ENCODE measurements around the gene HACL1. TPM values are rescaled to one million over a fixed set of nuclear protein-coding genes. Genes with fewer than 3 reads are reported as not detected.
A peak's percentile ranks its signal among the peaks of the same experiment; 100 is the strongest.

HACL1 gene
- total RNA-seq = 10 to 100 TPM; 20.0 to 26.6 TPM

DNA sequence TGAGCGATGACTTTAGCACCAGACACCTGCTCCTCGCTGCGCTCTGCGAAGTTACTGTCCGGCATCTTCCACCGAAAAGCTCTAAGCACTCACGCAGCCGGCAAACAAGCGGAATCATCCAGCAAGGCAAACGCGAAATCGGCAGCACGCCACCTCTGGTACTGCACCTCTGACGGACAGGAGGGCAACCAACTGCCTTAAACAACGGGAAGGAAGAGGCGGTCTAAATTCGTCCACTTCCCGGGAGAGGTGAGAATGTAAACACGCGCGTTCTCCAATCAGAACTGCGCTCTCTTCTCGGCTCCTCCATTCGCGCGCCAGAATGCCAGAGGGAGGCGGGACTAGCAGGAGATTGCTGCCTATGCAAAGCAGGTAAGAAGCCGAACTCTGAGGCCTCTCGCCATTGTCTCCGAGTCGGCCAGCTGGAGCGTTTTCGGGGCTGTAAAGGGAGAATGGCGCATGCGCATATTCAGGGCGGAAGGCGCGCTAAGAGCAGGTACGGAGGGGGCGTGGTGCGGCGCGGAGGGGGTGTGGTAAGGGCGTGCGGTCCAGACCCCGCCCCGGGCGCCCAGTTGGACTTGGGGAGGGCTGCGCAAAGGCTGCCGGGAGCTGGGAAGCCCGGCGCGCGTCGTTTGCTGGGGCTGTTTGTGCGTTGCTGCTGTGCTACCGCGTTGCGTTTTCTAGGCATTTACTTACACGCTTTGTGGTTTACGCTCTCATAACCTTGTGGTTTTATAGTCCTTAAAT, at the start of gene HACL1, which contains the start of gene BTD:
HACL1 (minus strand) TSS at position 171 of the 747 bp plus-strand sequence; CDS start at position 65, 106 bp downstream.
BTD (plus strand) TSS at position 347 of the 747 bp plus-strand sequence. CDS start 33,695 bp downstream, outside the sequence.
- ATAC-seq (replicated peaks) = peak; percentile 93
- H3K4me3 Mint-ChIP-seq = peak within 1 kb of the TSS; percentile 100
- no peaks in the 10 kb centered on the region for H3K9me3 Mint-ChIP-seq
- no peaks in the 10 kb centered on the region for H3K27me3 Mint-ChIP-seq
- H3K36me3 Mint-ChIP-seq (ENCODE audit: low read depth) = peaks cover 51% of the 10 kb centered on the region
- H3K4me1 Mint-ChIP-seq = peaks cover 36% of the 10 kb centered on the region
- peak within 1 kb of the TSS; percentile 99 for H3K27ac Mint-ChIP-seq

DNA sequence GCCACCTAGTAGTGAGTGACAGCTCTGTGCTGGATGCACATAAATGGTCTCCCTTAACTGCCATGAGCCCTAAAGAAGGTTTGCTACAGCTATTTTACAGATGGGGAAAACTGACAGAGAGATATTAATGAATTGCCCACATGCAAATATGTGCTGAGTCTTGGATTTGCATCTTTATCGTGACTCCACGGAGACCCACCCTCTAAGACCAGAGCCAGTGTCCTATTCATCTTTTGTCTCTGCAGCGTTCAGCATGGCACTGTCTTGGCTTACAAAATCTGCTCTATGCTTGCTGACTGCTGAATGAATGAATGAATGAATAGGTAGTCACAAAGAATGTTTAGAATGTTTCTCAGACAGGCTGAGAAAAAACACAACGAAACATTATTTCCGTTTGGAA, 48.5 kb upstream of the HACL1 start:
- H3K4me3 Mint-ChIP-seq = peak overlapping the region; percentile 40
- peaks cover 34% of the 10 kb centered on the region for H3K4me1 Mint-ChIP-seq
- peaks cover 7% of the 10 kb centered on the region for H3K27me3 Mint-ChIP-seq
- ATAC-seq (replicated peaks) = no peak
- H3K9me3 Mint-ChIP-seq = peaks cover 4% of the 10 kb centered on the region
- no peaks in the 10 kb centered on the region for H3K36me3 Mint-ChIP-seq (ENCODE audit: low read depth)
- no peak overlapping the region for H3K27ac Mint-ChIP-seq

DNA sequence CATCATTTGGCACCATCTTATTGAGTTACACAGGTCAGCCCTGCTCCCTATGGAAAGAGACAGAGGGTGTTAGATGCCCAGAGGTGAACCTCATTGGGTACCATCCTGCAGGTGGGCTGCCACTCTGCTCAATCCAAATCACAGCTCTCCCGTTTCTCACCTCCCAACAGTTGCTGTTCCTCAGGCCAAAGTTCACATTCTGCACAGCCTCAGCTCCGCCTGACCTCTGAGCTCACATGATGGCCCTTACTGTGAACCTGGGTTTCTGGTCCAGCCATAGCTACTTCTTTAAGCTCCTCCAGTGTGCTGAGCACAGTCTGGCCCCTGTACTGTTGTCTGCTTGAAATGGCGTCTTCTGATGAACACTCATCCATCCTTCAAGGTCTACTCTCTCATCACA, 48.0 kb upstream of the HACL1 start:
- Mint-ChIP-seq H3K27me3 (peaks cover 7% of the 10 kb centered on the region), H3K36me3 (ENCODE audit: low read depth) (no peaks in the 10 kb centered on the region), H3K4me3 (peak overlapping the region; percentile 40), H3K4me1 (peaks cover 34% of the 10 kb centered on the region), H3K9me3 (peaks cover 4% of the 10 kb centered on the region), H3K27ac (no peak overlapping the region)
- no peak for ATAC-seq (replicated peaks)

DNA sequence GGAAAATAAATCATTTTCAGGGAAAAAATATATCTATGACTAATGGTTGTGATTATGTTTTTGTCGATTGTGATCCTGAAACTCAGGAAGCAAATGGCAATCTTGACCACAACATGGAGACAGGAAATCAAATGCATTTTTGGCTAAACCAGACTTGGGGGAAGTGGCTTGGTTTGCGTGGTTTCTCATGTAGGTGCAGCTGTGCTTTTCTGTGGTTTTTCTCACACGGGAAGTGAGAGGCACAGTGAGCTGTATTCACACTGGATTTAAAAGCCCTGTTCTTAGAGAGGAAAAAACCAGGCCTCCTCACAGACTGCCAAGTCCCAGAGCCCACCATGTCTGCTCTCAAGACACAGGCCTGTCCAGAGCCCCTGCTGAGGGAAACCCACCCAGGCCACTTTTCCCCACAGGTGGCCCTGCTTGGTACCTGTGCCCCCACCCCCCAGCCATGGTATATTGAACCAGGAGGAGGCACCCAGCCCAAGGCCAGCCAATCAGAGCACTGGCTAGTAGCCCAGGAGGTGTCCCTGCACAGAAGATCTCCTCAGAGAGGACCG, 46.3 kb upstream of the HACL1 start:
- peak; percentile 93 for ATAC-seq (replicated peaks)
- Mint-ChIP-seq H3K36me3 (ENCODE audit: low read depth) (peaks cover 6% of the 10 kb centered on the region), H3K9me3 (peaks cover 4% of the 10 kb centered on the region), H3K4me3 (peak overlapping the region; percentile 68), H3K27me3 (peaks cover 7% of the 10 kb centered on the region), H3K4me1 (peaks cover 34% of the 10 kb centered on the region), H3K27ac (peak overlapping the region; percentile 88)

DNA sequence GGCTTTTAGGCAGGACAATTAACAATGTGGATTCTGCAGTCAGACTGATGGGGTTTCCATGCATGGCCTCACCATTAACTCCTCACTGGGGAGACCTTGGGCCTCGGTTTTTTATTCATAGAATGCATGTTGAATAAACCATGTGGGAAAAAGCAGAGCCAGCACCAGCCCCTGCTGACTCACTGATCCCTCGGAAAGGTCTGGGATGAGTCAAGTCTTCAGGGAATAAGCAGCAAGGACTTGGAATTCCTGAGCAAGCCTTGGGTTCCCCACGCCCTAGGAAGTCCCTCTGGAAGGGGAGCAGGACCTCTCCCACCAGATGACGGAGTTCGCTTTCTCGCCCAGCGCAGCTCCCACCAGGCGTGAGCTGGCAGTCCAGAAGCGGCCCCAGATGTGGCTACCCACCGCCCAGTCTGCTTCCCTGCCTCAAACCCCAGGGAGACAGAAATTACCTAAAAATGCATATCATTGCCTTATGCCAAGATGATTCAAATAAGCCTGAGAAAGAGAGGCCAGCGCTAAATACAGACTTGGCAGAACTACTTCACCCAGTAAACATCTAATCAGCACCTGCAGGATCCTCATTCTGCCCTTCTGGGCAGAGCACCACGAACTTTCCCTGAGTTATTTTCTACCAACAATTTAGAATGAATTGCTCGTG, 45.6 kb upstream of the HACL1 start:
- peaks cover 4% of the 10 kb centered on the region for H3K9me3 Mint-ChIP-seq
- H3K4me3 Mint-ChIP-seq = peak overlapping the region; percentile 68
- ATAC-seq (replicated peaks) = peak; percentile 68
- H3K27ac Mint-ChIP-seq = peak overlapping the region; percentile 88
- peaks cover 9% of the 10 kb centered on the region for H3K36me3 Mint-ChIP-seq (ENCODE audit: low read depth)
- peaks cover 7% of the 10 kb centered on the region for H3K27me3 Mint-ChIP-seq
- H3K4me1 Mint-ChIP-seq = peaks cover 34% of the 10 kb centered on the region

DNA sequence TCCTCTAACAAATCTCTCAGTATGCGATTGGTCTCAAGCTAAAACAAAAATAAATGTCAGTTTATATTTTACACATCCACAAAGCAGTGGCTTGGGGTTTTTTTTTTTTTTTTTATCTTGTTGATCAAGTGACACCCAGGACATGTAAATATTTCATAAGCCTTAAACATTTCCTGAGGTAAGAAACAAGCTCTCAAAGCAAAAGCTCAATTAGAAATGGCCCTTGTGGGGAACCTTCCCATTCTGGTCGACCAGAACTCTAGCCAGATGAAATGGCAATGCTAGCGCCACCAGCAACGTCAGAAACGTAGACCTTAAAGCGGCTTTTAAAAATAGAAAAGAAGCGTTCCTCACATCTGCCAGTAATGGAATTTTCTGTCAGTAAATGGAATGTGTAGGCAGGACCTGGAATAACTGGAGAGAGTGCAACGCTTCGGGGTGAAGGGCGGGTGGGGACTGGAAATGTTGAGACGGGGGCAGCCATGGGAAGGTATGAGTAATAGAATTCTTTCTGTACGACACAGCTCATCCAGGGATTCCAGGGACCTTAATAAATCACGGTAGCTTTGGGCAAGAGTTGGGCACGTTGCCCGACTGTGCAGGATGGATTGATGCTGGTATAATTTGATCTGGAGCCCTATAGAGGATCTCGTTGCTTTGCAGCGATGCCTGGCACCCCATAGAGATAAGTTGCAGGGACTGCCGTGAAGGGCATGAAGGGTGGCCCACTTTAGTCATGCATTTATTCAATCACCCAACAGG, 44.6 kb upstream of the HACL1 start:
- peaks cover 34% of the 10 kb centered on the region for H3K4me1 Mint-ChIP-seq
- no peak for ATAC-seq (replicated peaks)
- peaks cover 3% of the 10 kb centered on the region for H3K27me3 Mint-ChIP-seq
- H3K4me3 Mint-ChIP-seq = no peak overlapping the region
- H3K36me3 Mint-ChIP-seq (ENCODE audit: low read depth) = peaks cover 13% of the 10 kb centered on the region
- no peak overlapping the region for H3K27ac Mint-ChIP-seq
- H3K9me3 Mint-ChIP-seq = peaks cover 4% of the 10 kb centered on the region

DNA sequence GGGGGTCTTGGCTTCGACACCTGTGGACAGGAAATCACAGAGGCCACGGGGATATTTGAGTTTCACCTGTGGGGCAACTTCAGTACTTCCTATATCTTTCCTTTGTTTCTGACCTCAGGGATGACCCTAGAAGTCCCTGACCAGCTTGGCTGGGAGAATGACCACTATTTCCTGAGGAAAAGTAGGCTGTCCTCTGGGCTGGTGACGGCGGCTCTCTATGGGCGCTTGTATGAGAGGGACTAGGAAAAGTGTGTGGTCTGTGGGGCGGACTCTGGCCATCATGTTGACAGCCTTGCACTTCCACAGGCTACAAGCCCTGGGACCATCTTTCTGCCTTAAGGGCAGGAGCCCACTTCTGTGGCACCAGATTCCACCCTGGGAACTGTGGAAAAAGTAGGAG, 43.9 kb upstream of the HACL1 start:
- H3K9me3 Mint-ChIP-seq = peaks cover 4% of the 10 kb centered on the region
- H3K27ac Mint-ChIP-seq = no peak overlapping the region
- H3K4me1 Mint-ChIP-seq = peaks cover 29% of the 10 kb centered on the region
- H3K27me3 Mint-ChIP-seq = peaks cover 3% of the 10 kb centered on the region
- peaks cover 13% of the 10 kb centered on the region for H3K36me3 Mint-ChIP-seq (ENCODE audit: low read depth)
- no peak for ATAC-seq (replicated peaks)
- no peak overlapping the region for H3K4me3 Mint-ChIP-seq

DNA sequence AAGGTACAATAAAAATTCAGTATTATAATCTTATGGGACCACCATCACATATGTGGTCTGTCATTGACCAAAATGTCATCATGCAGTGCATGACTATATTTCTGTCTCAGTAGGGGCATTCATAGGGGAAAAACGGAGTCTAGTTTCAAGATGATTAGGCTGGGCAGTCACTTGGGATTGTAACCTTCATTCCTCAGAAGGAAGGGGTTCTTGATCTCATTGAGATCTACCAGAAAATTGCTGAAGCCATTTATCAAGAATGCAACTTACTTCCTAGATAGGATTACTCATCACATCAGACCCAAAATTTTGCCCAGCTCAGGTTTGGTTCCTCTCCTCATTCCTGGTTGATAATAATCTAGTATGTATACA, 37.5 kb upstream of the HACL1 start:
- Mint-ChIP-seq H3K36me3 (ENCODE audit: low read depth) (peaks cover 13% of the 10 kb centered on the region), H3K9me3 (no peaks in the 10 kb centered on the region)
- ATAC-seq (replicated peaks) = no peak

DNA sequence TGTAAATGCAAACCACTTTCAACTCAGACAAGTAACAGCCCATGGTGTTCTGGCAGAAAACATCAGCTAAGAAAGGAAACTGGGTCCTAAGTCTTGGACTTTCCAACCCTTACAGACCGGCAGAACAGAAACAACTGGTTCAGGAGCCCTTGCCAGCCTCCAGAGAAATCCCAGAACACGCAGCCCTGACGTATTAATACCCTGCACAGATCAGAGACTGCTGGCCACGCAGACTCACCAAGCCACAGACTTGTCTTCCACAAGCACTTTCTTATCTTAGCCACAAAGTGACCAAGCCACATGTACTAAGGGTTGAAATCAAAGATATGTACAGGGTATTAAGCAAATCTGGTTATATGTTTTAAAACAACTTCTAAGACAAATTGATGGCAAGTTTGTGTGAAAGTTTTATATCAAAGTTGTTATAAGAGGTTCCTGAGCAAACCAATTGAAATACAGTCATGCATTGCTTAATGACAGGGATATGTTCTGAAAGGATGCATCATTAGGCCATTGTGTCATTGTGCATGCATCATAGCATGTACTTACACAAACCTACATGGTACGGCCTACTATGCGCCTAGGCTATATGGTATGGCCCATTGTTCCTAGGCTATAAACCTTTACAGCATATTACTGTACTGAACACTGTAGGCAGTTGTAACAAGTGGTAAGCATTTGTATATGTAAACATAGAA, 37.0 kb upstream of the HACL1 start:
- H3K9me3 Mint-ChIP-seq = no peaks in the 10 kb centered on the region
- peak overlapping the region; percentile 79 for H3K4me3 Mint-ChIP-seq
- H3K27ac Mint-ChIP-seq = peak overlapping the region; percentile 97
- H3K4me1 Mint-ChIP-seq = peaks cover 20% of the 10 kb centered on the region
- peaks cover 12% of the 10 kb centered on the region for H3K36me3 Mint-ChIP-seq (ENCODE audit: low read depth)
- no peaks in the 10 kb centered on the region for H3K27me3 Mint-ChIP-seq
- ATAC-seq (replicated peaks) = peak; percentile 8

More for the DNA sequence above, 37.5 kb upstream of the HACL1 start:
- Mint-ChIP-seq H3K4me3 (no peak overlapping the region), H3K27ac (no peak overlapping the region), H3K27me3 (no peaks in the 10 kb centered on the region), H3K4me1 (peaks cover 20% of the 10 kb centered on the region)

DNA sequence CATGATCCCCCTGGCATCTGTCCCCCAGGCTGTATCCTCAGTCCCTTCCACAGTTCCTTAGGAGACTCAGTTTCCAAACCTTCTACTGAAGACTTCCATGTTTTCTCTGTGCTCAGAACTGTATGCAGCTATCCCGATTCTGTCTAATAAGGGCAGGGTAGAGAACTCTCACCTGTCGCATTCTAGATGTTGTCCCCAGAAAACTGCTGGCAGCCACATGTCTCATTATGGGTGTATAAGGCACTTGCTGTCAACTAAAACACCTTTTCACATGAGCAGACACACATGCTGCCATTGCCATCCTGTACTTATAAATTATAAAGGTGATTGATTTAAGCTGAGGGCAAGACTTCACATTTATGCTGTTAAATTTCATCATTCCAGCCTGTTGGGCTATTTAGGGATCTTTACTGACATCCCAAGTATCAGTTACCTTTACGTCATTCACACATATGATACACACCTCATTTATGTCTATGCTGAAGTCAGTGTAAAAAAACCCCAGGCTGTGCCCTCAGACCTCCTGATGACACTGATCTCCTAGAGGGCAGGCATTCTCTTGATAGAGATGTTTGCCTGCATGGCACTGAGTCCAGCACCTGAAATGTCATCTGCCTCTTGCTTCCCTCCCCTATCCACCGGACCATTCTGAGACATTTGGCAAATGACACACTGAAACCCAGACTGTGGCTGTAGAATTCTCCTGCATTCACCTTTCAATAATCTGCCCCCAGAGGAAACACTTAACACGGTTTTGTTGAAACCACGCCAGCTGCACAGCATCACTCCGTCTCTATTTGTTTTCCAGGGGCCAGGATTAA, 36.0 kb upstream of the HACL1 start:
- H3K4me1 Mint-ChIP-seq = peaks cover 20% of the 10 kb centered on the region

DNA sequence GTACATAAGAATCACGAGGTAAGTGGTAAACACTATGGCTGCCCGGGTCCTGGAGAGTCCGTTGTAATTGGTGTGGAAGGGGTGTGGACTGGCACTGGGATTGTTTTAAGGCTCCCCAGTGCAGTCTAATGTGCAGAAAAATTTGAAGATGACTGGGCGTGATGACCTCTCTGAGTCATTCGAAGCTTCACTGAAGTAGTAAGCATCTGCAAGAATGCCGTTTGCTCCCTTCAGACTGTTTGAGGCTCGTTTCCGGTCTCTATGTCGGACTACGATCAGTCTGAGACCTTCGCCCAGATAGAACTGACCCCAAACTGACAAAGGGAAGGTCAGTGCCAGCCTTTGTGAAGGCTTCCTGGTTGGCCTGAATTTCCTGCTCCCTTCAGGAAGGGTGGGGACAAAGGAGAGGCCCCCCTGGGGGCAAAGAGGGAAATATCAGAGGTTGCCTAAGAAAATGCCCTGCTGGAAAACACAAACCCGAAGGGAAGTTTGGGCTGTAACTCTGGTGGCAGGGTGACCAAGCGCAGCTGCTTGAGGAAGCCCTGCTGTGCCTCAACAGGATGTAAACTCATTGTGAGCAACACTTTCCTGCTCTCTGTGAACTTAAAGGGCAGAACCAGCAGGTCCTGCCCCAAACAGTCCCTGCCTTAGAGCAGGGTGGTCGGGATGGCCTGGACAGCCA, 34.8 kb upstream of the HACL1 start:
- Mint-ChIP-seq H3K36me3 (ENCODE audit: low read depth) (no peaks in the 10 kb centered on the region), H3K4me1 (peaks cover 31% of the 10 kb centered on the region), H3K9me3 (no peaks in the 10 kb centered on the region), H3K27ac (peak overlapping the region; percentile 97), H3K27me3 (no peaks in the 10 kb centered on the region), H3K4me3 (peak overlapping the region; percentile 79)
- peak; percentile 86 for ATAC-seq (replicated peaks)

More for the DNA sequence above, 36.0 kb upstream of the HACL1 start:
- ATAC-seq (replicated peaks) = peak; percentile 59
- Mint-ChIP-seq H3K27ac (peak overlapping the region; percentile 97), H3K4me3 (peak overlapping the region; percentile 79), H3K36me3 (ENCODE audit: low read depth) (peaks cover 7% of the 10 kb centered on the region), H3K9me3 (no peaks in the 10 kb centered on the region), H3K27me3 (no peaks in the 10 kb centered on the region)

DNA sequence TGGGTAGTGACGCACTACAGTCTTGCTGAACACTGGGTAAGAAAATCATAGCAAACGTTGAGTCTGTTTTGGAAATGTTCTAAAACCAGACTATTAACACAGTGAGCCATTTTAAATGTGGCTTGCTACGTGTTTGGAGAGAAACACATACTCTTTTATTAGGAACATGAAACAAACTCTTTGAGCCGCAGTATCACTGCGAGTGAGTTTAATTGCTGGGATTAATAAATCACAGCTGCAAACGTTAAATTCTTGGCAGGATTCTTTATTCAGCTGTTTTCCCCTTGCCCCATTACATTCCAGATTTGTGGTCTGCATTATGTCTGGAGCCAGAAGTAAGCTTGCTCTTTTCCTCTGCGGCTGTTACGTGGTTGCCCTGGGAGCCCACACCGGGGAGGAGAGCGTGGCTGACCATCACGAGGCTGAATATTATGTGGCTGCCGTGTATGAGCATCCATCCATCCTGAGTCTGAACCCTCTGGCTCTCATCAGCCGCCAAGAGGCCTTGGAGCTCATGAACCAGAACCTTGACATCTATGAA, 33.8 kb upstream of the HACL1 start:
- no peaks in the 10 kb centered on the region for H3K36me3 Mint-ChIP-seq (ENCODE audit: low read depth)
- no peak for ATAC-seq (replicated peaks)
- H3K4me1 Mint-ChIP-seq = peaks cover 32% of the 10 kb centered on the region

More for the DNA sequence above, 33.8 kb upstream of the HACL1 start:
- Mint-ChIP-seq H3K4me3 (peak overlapping the region; percentile 79), H3K27ac (no peak overlapping the region), H3K9me3 (no peaks in the 10 kb centered on the region), H3K27me3 (no peaks in the 10 kb centered on the region)

All from activated T-helper 17 cell treated with anti-CD3 and anti-CD28 coated beads, Interleukin-2, amount 50 U/mL, for 72 hours (primary cell).